UCSD-AML1 (cell line): ENCODE measurements around the gene DYNC2LI1.
"Not testable (repeated sequence)": the region's sequence is repeated elsewhere in the genome, so short reads cannot be mapped to it uniquely, and the experiment has no call there.

ENCODE experiments used
- DNase-seq: peaks from one replicate; lab custom pipeline; 2025; ENCODE audit not compliant: unreplicated experiment; lab: John Stamatoyannopoulos, UW

DYNC2LI1 gene

GRCh38 chr2:43773876-43774613 is at the start of gene DYNC2LI1:
TSS of gene DYNC2LI1 (plus strand) at chr2:43774039. CDS start at chr2:43774139, 100 bp downstream.
- DNase-seq: peak; percentile 84

GRCh38 chr2:43724728-43725526 is 48.9 kb upstream of the DYNC2LI1 start:
- no peak for DNase-seq

- no peak for DNase-seq
These were observed 48.1 kb upstream of the DYNC2LI1 start for GRCh38 chr2:43725711-43726246.

- not testable (repeated sequence) for DNase-seq
These were observed 46.7 kb upstream of the DYNC2LI1 start for GRCh38 chr2:43726961-43727633.

GRCh38 chr2:43727634-43728014 is 46.2 kb upstream of the DYNC2LI1 start:
- no peak for DNase-seq

- DNase-seq: no peak
These were observed 44.2 kb upstream of the DYNC2LI1 start for GRCh38 chr2:43729491-43730174.

GRCh38 chr2:43731211-43731610 is 42.6 kb upstream of the DYNC2LI1 start:
- DNase-seq: no peak

GRCh38 chr2:43736637-43737036 is 37.2 kb upstream of the DYNC2LI1 start:
- DNase-seq: no peak

GRCh38 chr2:43737097-43737854 is 36.6 kb upstream of the DYNC2LI1 start:
- no peak for DNase-seq

- no peak for DNase-seq
These were observed 36.0 kb upstream of the DYNC2LI1 start for GRCh38 chr2:43737855-43738254.

- no peak for DNase-seq
These were observed 35.6 kb upstream of the DYNC2LI1 start for GRCh38 chr2:43738257-43738656.

- DNase-seq: no peak
These were observed 30.1 kb upstream of the DYNC2LI1 start for GRCh38 chr2:43743706-43744105.

- DNase-seq: no peak
These were observed 28.4 kb upstream of the DYNC2LI1 start for GRCh38 chr2:43745457-43745856.

GRCh38 chr2:43748333-43748732 is 25.5 kb upstream of the DYNC2LI1 start:
- DNase-seq: no peak

GRCh38 chr2:43749583-43749982 is 24.3 kb upstream of the DYNC2LI1 start:
- no peak for DNase-seq

- no peak for DNase-seq
These were observed 22.3 kb upstream of the DYNC2LI1 start for GRCh38 chr2:43751476-43751990.

- DNase-seq: no peak
These were observed 21.5 kb upstream of the DYNC2LI1 start for GRCh38 chr2:43752302-43752701.

GRCh38 chr2:43754180-43754579 is 19.7 kb upstream of the DYNC2LI1 start:
- DNase-seq: no peak

- DNase-seq: no peak
These were observed 15.1 kb upstream of the DYNC2LI1 start for GRCh38 chr2:43758739-43759138.

GRCh38 chr2:43759195-43759594 is 14.6 kb upstream of the DYNC2LI1 start:
- DNase-seq: no peak
